Neural progenitor cell (in vitro differentiated cells): ENCODE data around the gene AGTRAP. TPM values are rescaled to one million over a fixed set of nuclear protein-coding genes. Genes with fewer than 3 reads are reported as not detected.

Experiments
- DNase-seq: peaks from one replicate; pipeline ENCODE4 v3.0.0-alpha.2; 2016; ENCODE audit warnings: low spot score
- H2AFZ ChIP-seq: fragments of 200-600 bp; sonication (generic); replicated peaks from 2 replicates; pipeline ENCODE4 v1.6.1; 2016; ENCODE audit warnings: antibody characterized with exemption
- H3F3A ChIP-seq: fragments of 200-600 bp; sonication (generic); 2 replicates; pipeline ENCODE4 v1.6.1; 2016; ENCODE audit warnings: antibody characterized with exemption, low read depth
- H3K27ac ChIP-seq: fragments of 200-600 bp; sonication (generic); 2 replicates; pipeline ENCODE4 v1.5.1; 2016; ENCODE audit warnings: mild to moderate bottlenecking
- H3K27me3 ChIP-seq: fragments of 200-600 bp; sonication (generic); 2 replicates; pipeline ENCODE4 v1.6.1; 2016; ENCODE audit warnings: mild to moderate bottlenecking, moderate library complexity
- H3K36me3 ChIP-seq: fragments of 200-600 bp; sonication (generic); 2 replicates; pipeline ENCODE4 v1.5.1; 2016
- H3K4me1 ChIP-seq: fragments of 200-600 bp; sonication (generic); 2 replicates; pipeline ENCODE4 v1.6.1; 2016; ENCODE audit warnings: mixed run types
- H3K4me2 ChIP-seq: fragments of 200-600 bp; sonication (generic); 2 replicates; pipeline ENCODE4 v1.6.1; 2016
- H3K4me3 ChIP-seq: fragments of 200-600 bp; sonication (generic); 2 replicates; pipeline ENCODE4 v1.5.1; 2016
- H3K79me2 ChIP-seq: fragments of 200-600 bp; sonication (generic); 2 replicates; pipeline ENCODE4 v1.6.1; 2016; ENCODE audit warnings: low read depth
- H3K9ac ChIP-seq: fragments of 200-600 bp; sonication (generic); 2 replicates; pipeline ENCODE4 v1.6.1; 2016
- H3K9me3 ChIP-seq: fragments of 200-600 bp; sonication (generic); 2 replicates; pipeline ENCODE4 v1.5.1; 2016; ENCODE audit warnings: low read depth
- H4K20me1 ChIP-seq: fragments of 200-600 bp; sonication (generic); 2 replicates; pipeline ENCODE4 v1.6.1; 2016; ENCODE audit warnings: low read depth
- H3K27ac Mint-ChIP-seq: 3 replicates; pipeline ENCODE4 v1.8.0; 2021; ENCODE audit warnings: mixed read lengths
- H3K27me3 Mint-ChIP-seq: 2 replicates; pipeline ENCODE4 v1.8.0; 2022; ENCODE audit warnings: low read depth, mild to moderate bottlenecking, inconsistent platforms, moderate library complexity, mixed read lengths; ENCODE audit not compliant: insufficient read depth
- H3K36me3 Mint-ChIP-seq: 3 replicates; pipeline ENCODE4 v1.8.0; 2021; ENCODE audit warnings: mixed read lengths
- H3K4me1 Mint-ChIP-seq: 3 replicates; pipeline ENCODE4 v1.8.0; 2021; ENCODE audit warnings: mixed read lengths
- H3K4me3 Mint-ChIP-seq: 3 replicates; pipeline ENCODE4 v1.8.0; 2021; ENCODE audit warnings: mild to moderate bottlenecking, moderate library complexity, mixed read lengths
- H3K9me3 Mint-ChIP-seq: 3 replicates; pipeline ENCODE4 v1.8.0; 2020; ENCODE audit warnings: mixed read lengths
- CTCF ChIP-seq: fragments of 200-600 bp; sonication (generic); IDR thresholded peaks from 2 replicates; pipeline ENCODE4 v1.5.1; 2017; ENCODE audit warnings: antibody characterized with exemption, mild to moderate bottlenecking
- EZH2 ChIP-seq: fragments of 200-600 bp; sonication (generic); IDR thresholded peaks from 2 replicates; pipeline ENCODE4 v1.6.1; 2017; ENCODE audit warnings: antibody characterized with exemption, mild to moderate bottlenecking, moderate library complexity
- EZH2phosphoT487 ChIP-seq: fragments of 200-600 bp; sonication (generic); IDR thresholded peaks from 2 replicates; pipeline ENCODE4 v1.6.1; 2017; ENCODE audit warnings: antibody characterized with exemption
- total RNA-seq: library from RNA; depleted of rRNA; stranded (reverse); fragments of >200 nt; gene quantifications from 2 replicates; pipeline ENCODE4 v1.2.3, GENCODE V29; 2015; ENCODE audit warnings: low replicate concordance

AGTRAP gene
- total RNA-seq, 1 donor from 2014 or later: 12.4 TPM

GRCh38 chr1:11764115-11764514 is 28.2 kb downstream of the AGTRAP start:
- Histone ChIP-seq H4K20me1 (no peaks in the 10 kb centered on the region), H3K27me3 (peaks cover 60% of the 10 kb centered on the region), H3K9me3 (no peaks in the 10 kb centered on the region), H3K4me2 (peak overlapping the region; percentile 18), H3K4me1 (peaks cover 17% of the 10 kb centered on the region), H3K4me3 (no peak overlapping the region), H3K79me2 (no peaks in the 10 kb centered on the region), H3K36me3 (no peaks in the 10 kb centered on the region), H3K9ac (no peak overlapping the region), H3F3A (peaks cover 16% of the 10 kb centered on the region), H3K27ac (no peak overlapping the region), H2AFZ (no peak overlapping the region)
- Mint-ChIP-seq H3K4me1 (peaks cover 23% of the 10 kb centered on the region), H3K27ac (peak overlapping the region; percentile 88), H3K27me3 (peaks cover 23% of the 10 kb centered on the region), H3K36me3 (no peaks in the 10 kb centered on the region), H3K9me3 (no peaks in the 10 kb centered on the region), H3K4me3 (peak overlapping the region; percentile 46)
- TF ChIP-seq CTCF (no peak), EZH2phosphoT487 (no peak), EZH2 (no peak)
- DNase-seq: no peak

- no peak for TF ChIP-seq EZH2
- TF ChIP-seq CTCF: no peak
- TF ChIP-seq EZH2phosphoT487: no peak
- no peak overlapping the region for H2AFZ ChIP-seq
- no peaks in the 10 kb centered on the region for H3K36me3 Mint-ChIP-seq
These were observed 28.6 kb downstream of the AGTRAP start for GRCh38 chr1:11764519-11764918.

GRCh38 chr1:11765661-11766428 is 29.9 kb downstream of the AGTRAP start:
- Histone ChIP-seq H3K27me3 (peaks cover 43% of the 10 kb centered on the region), H4K20me1 (no peaks in the 10 kb centered on the region), H3F3A (peaks cover 16% of the 10 kb centered on the region), H3K4me3 (no peak overlapping the region), H3K4me2 (no peak overlapping the region), H3K9ac (no peak overlapping the region), H3K9me3 (no peaks in the 10 kb centered on the region), H2AFZ (no peak overlapping the region), H3K79me2 (no peaks in the 10 kb centered on the region), H3K4me1 (peaks cover 17% of the 10 kb centered on the region), H3K36me3 (no peaks in the 10 kb centered on the region), H3K27ac (no peak overlapping the region)
- DNase-seq: no peak
- Mint-ChIP-seq H3K36me3 (no peaks in the 10 kb centered on the region), H3K4me3 (no peak overlapping the region), H3K4me1 (peaks cover 20% of the 10 kb centered on the region), H3K9me3 (no peaks in the 10 kb centered on the region), H3K27ac (peak overlapping the region; percentile 7), H3K27me3 (peaks cover 17% of the 10 kb centered on the region)
- TF ChIP-seq EZH2 (no peak), EZH2phosphoT487 (no peak), CTCF (no peak)

More at GRCh38 chr1:11764519-11764918, 28.6 kb downstream of the AGTRAP start:
- no peak overlapping the region for H3K27ac Mint-ChIP-seq
- Histone ChIP-seq H3K4me1 (peaks cover 17% of the 10 kb centered on the region), H3K4me3 (no peak overlapping the region), H3K27ac (no peak overlapping the region), H3F3A (peaks cover 16% of the 10 kb centered on the region), H3K36me3 (no peaks in the 10 kb centered on the region), H3K79me2 (no peaks in the 10 kb centered on the region), H3K4me2 (no peak overlapping the region), H3K9me3 (no peaks in the 10 kb centered on the region), H3K9ac (no peak overlapping the region), H4K20me1 (no peaks in the 10 kb centered on the region), H3K27me3 (peaks cover 56% of the 10 kb centered on the region)
- no peaks in the 10 kb centered on the region for H3K9me3 Mint-ChIP-seq
- peak; percentile 29 for DNase-seq
- no peak overlapping the region for H3K4me3 Mint-ChIP-seq
- H3K27me3 Mint-ChIP-seq: peaks cover 23% of the 10 kb centered on the region
- H3K4me1 Mint-ChIP-seq: peaks cover 23% of the 10 kb centered on the region
